ENCODE results near the gene LEFTY1. TPM values are rescaled to one million over a fixed set of nuclear protein-coding genes. Genes with fewer than 3 reads are reported as not detected.

The LEFTY1 gene
- total and polyA plus RNA-seq, 2 donors (not counting 3 experiments of a cell fraction or from before 2014, with no cell fraction given) = not detected

GRCh38 chr1:225903623-225904022 is 14.7 kb upstream of the LEFTY1 start:
- no peak for FAIRE-seq
- dilution Hi-C loops (cut with MboI; ENCODE audit: extremely low pct_ligation_motif_present, low sequenced_read_pairs) = no loop called here
- no peak overlapping the region for H3K9ac ChIP-seq (replicated peaks; ENCODE audit: extremely low read depth, insufficient read depth, low read length)

More at GRCh38 chr1:225903623-225904022, 14.7 kb upstream of the LEFTY1 start:
- Histone ChIP-seq H3K36me3 (ENCODE audit: control insufficient read depth in 2 of 2, extremely low read depth in 1 of 2, insufficient read depth in 2 of 2, low read length in 2 of 2) (no peaks in the 10 kb centered on the region), H2AFZ (ENCODE audit: low read depth, low read length) (no peak overlapping the region), H3K9me1 (replicated peaks; ENCODE audit: control insufficient read depth, extremely low read depth, insufficient read depth, low read length) (no peaks in the 10 kb centered on the region), H3K27ac (ENCODE audit: insufficient read depth, low read depth, low read length) (no peak overlapping the region), H3K27me3 (ENCODE audit: control insufficient read depth in 2 of 2, insufficient read depth in 2 of 2, low read length in 2 of 2) (no peaks in the 10 kb centered on the region), H3K4me2 (ENCODE audit: insufficient read depth, low read length) (no peak overlapping the region), H3K9me3 (replicated peaks; ENCODE audit: control insufficient read depth, insufficient read depth, low read length) (no peaks in the 10 kb centered on the region), H3K4me1 (ENCODE audit: control insufficient read depth, extremely low read depth, insufficient read depth, low read length) (peaks cover 7% of the 10 kb centered on the region), H3K79me2 (ENCODE audit: control insufficient read depth, insufficient read depth, low read length) (no peaks in the 10 kb centered on the region), H4K20me1 (replicated peaks; ENCODE audit: control insufficient read depth, extremely low read depth, insufficient read depth, low read length) (no peaks in the 10 kb centered on the region), H3K4me3 (replicated peaks in 1 of 3; ENCODE audit: insufficient read depth in 1 of 3, low read depth in 1 of 3, low read length in 3 of 3) (no peak overlapping the region)
- CTCF ChIA-PET = interaction anchor here (0.8 kb wide), 1 partner anchor 126 kb away, joined by 3 read pairs; the partner anchor contains the start of gene SRP9
- no TSS peak for BruUV-seq (replicated peaks)
- POLR2A ChIA-PET = no interaction called here
- intact Hi-C loops (cut with micrococcal nuclease) = no loop called here
- no peak for DNase-seq (ENCODE audit: low read depth, low spot score)
- TF ChIP-seq POLR2AphosphoS5 (IDR thresholded peaks at IDR 0.05; ENCODE audit: insufficient read depth, low read depth, low read length) = no peak
- TF ChIP-seq MYC (IDR thresholded peaks at IDR 0.05; ENCODE audit: low read depth, low read length) = no peak
- no peak for TF ChIP-seq FOS (IDR thresholded peaks at IDR 0.05; ENCODE audit: borderline replicate concordance, insufficient read depth, low read length)
- TF ChIP-seq JUN (IDR thresholded peaks at IDR 0.05; ENCODE audit: borderline replicate concordance, insufficient read depth, insufficient read length, low read depth) = no peak
- TF ChIP-seq POLR2A (IDR thresholded peaks at IDR 0.05; ENCODE audit: low read depth, low read length) = no peak
- no peak for TF ChIP-seq EZH2 (IDR thresholded peaks at IDR 0.05; ENCODE audit: borderline replicate concordance, low read depth, low read length, severe bottlenecking)
- no peak for TF ChIP-seq GATA2 (IDR thresholded peaks at IDR 0.05; ENCODE audit: insufficient read depth, insufficient read length, low read depth, low read length)
- TF ChIP-seq CTCF (IDR thresholded peaks at IDR 0.05; ENCODE audit: extremely low read depth in 1 of 2, insufficient read depth in 1 of 2, low read depth in 1 of 2, low read length in 2 of 2) = no peak
- TF ChIP-seq, protein P1, sequence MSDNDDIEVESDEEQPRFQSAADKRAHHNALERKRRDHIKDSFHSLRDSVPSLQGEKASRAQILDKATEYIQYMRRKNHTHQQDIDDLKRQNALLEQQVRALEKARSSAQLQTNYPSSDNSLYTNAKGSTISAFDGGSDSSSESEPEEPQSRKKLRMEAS (IDR thresholded peaks at IDR 0.05; ENCODE audit: insufficient read depth, insufficient read length) = no peak
